DND-41 (cell line): ENCODE results near the gene HMGA1.

Experiments used
- ATAC-seq: fragments of 200-7000 bp; cut with Tn5 transposase; 3 replicates; pipeline ENCODE4 v1.9.1; 2021; ENCODE audit warnings: low read depth; ENCODE audit not compliant: insufficient read depth
- DNase-seq: peaks from one replicate; pipeline ENCODE4 v3.0.0-alpha.2; 2020
- H2AFZ ChIP-seq: 2 replicates; pipeline ENCODE4 v1.6.0; 2012; ENCODE audit warnings: low read depth, low read length
- H3K27ac ChIP-seq: 2 replicates; pipeline ENCODE4 v1.5.1; 2012; ENCODE audit warnings: low read length, inconsistent platforms
- H3K27me3 ChIP-seq: fragments of 200-600 bp; sonication (generic); 2 replicates; pipeline ENCODE4 v1.6.0; 2012; ENCODE audit warnings: low read length, mild to moderate bottlenecking, inconsistent platforms; ENCODE audit not compliant: insufficient read depth, poor library complexity
- H3K36me3 ChIP-seq: 2 replicates; pipeline ENCODE4 v1.5.1; 2012; ENCODE audit warnings: low read length, inconsistent platforms; ENCODE audit not compliant: insufficient read depth
- H3K4me1 ChIP-seq: 2 replicates; pipeline ENCODE4 v1.5.1; 2012; ENCODE audit warnings: mild to moderate bottlenecking, low read length; ENCODE audit not compliant: insufficient read depth
- H3K4me2 ChIP-seq: 2 replicates; pipeline ENCODE4 v1.6.0; 2012; ENCODE audit warnings: mild to moderate bottlenecking, moderate library complexity, low read length, inconsistent platforms; ENCODE audit not compliant: insufficient read depth
- H3K4me3 ChIP-seq, 2 experiments: fragments of 200-600 bp in 1 of 2; shearing (Covaris generic) in 1 of 2; 2 replicates each; pipeline ENCODE4 v1.5.1; 2012 to 2016; ENCODE audit warnings: inconsistent platforms in 2 of 2, low read length in 2 of 2, mild to moderate bottlenecking in 2 of 2, low read depth in 1 of 2, moderate library complexity in 1 of 2
- H3K79me2 ChIP-seq: 2 replicates; pipeline ENCODE4 v1.6.0; 2012; ENCODE audit warnings: low read length, inconsistent platforms; ENCODE audit not compliant: insufficient read depth
- H3K9ac ChIP-seq: 2 replicates; pipeline ENCODE4 v1.6.0; 2012; ENCODE audit warnings: low read depth, mild to moderate bottlenecking, inconsistent platforms, low read length, moderate library complexity
- H3K9me3 ChIP-seq: 2 replicates; pipeline ENCODE4 v1.5.1; 2012; ENCODE audit warnings: low read length, moderate library complexity, mild to moderate bottlenecking, inconsistent platforms; ENCODE audit not compliant: insufficient read depth, severe bottlenecking
- H4K20me1 ChIP-seq: 2 replicates; pipeline ENCODE4 v1.6.0; 2012; ENCODE audit warnings: low read length; ENCODE audit not compliant: insufficient read depth
- CTCF ChIP-seq: IDR thresholded peaks from 2 replicates; pipeline ENCODE4 v1.5.1; 2012; ENCODE audit warnings: borderline replicate concordance, low read length, moderate library complexity, mild to moderate bottlenecking; ENCODE audit not compliant: poor library complexity, severe bottlenecking; ENCODE audit errors: extremely low read depth
- EZH2 ChIP-seq: IDR thresholded peaks from 3 replicates; pipeline ENCODE4 v1.6.1; 2012; ENCODE audit warnings: borderline replicate concordance, low read depth, mild to moderate bottlenecking, moderate library complexity, low read length, inconsistent platforms; ENCODE audit not compliant: severe bottlenecking

The HMGA1 gene

GRCh38 chr6:34205916-34206315 is 30.8 kb upstream of the HMGA1 start:
- TF ChIP-seq EZH2 (no peak), CTCF (no peak)
- ATAC-seq (no peak), DNase-seq (no peak)

GRCh38 chr6:34206726-34207125 is 29.9 kb upstream of the HMGA1 start:
- no peak overlapping the region for H3K4me2 ChIP-seq
- no peaks in the 10 kb centered on the region for H4K20me1 ChIP-seq
- no peak for ATAC-seq

More at GRCh38 chr6:34205916-34206315, 30.8 kb upstream of the HMGA1 start:
- no peaks in the 10 kb centered on the region for H3K4me1 ChIP-seq
- H3K4me3 ChIP-seq = no peak overlapping the region
- no peak overlapping the region for H3K27ac ChIP-seq
- H3K9me3 ChIP-seq = no peaks in the 10 kb centered on the region
- H3K9ac ChIP-seq = no peak overlapping the region
- no peaks in the 10 kb centered on the region for H3K36me3 ChIP-seq
- no peak overlapping the region for H3K4me2 ChIP-seq
- H3K27me3 ChIP-seq = no peaks in the 10 kb centered on the region
- H4K20me1 ChIP-seq = no peaks in the 10 kb centered on the region
- H3K79me2 ChIP-seq = no peaks in the 10 kb centered on the region
- H2AFZ ChIP-seq = no peak overlapping the region

GRCh38 chr6:34207695-34208443 is 28.8 kb upstream of the HMGA1 start:
- H3K4me1 ChIP-seq = no peaks in the 10 kb centered on the region
- no peaks in the 10 kb centered on the region for H3K36me3 ChIP-seq
- no peak overlapping the region for H3K9ac ChIP-seq
- no peak overlapping the region for H3K4me3 ChIP-seq
- no peak overlapping the region for H3K27ac ChIP-seq
- TF ChIP-seq CTCF (no peak), EZH2 (no peak)
- H3K27me3 ChIP-seq = no peaks in the 10 kb centered on the region
- H3K4me2 ChIP-seq = no peak overlapping the region
- ATAC-seq (no peak), DNase-seq (no peak)
- H3K9me3 ChIP-seq = no peaks in the 10 kb centered on the region
- no peaks in the 10 kb centered on the region for H3K79me2 ChIP-seq
- H4K20me1 ChIP-seq = no peaks in the 10 kb centered on the region
- H2AFZ ChIP-seq = no peak overlapping the region

More at GRCh38 chr6:34206726-34207125, 29.9 kb upstream of the HMGA1 start:
- Histone ChIP-seq H3K79me2 (no peaks in the 10 kb centered on the region), H3K27ac (no peak overlapping the region), H3K27me3 (no peaks in the 10 kb centered on the region), H3K4me1 (no peaks in the 10 kb centered on the region), H3K9ac (no peak overlapping the region), H2AFZ (no peak overlapping the region), H3K36me3 (no peaks in the 10 kb centered on the region), H3K4me3 (no peak overlapping the region), H3K9me3 (no peaks in the 10 kb centered on the region)
- DNase-seq = no peak
- TF ChIP-seq EZH2 (no peak), CTCF (no peak)

GRCh38 chr6:34213772-34214171 is 22.9 kb upstream of the HMGA1 start:
- ATAC-seq (no peak), DNase-seq (no peak)
- TF ChIP-seq EZH2 (no peak), CTCF (no peak)
- H3K27ac ChIP-seq = no peak overlapping the region
- H3K4me2 ChIP-seq = no peak overlapping the region
- no peaks in the 10 kb centered on the region for H3K27me3 ChIP-seq
- no peaks in the 10 kb centered on the region for H3K36me3 ChIP-seq
- H2AFZ ChIP-seq = no peak overlapping the region
- H3K79me2 ChIP-seq = no peaks in the 10 kb centered on the region
- H3K4me1 ChIP-seq = no peaks in the 10 kb centered on the region
- no peaks in the 10 kb centered on the region for H3K9me3 ChIP-seq
- H4K20me1 ChIP-seq = no peaks in the 10 kb centered on the region
- no peak overlapping the region for H3K9ac ChIP-seq
- H3K4me3 ChIP-seq = no peak overlapping the region
